ENCODE measurements around the gene KCNA3. TPM values are rescaled to one million over a fixed set of nuclear protein-coding genes. Genes with fewer than 3 reads are reported as not detected.

KCNA3 gene
- total RNA-seq, 2 donors from 2014 or later: 23.5 to 48.3 TPM

GRCh38 chr1:110697606-110698005 lies 22.9 kb upstream of the KCNA3 start:
- H3K36me3 Mint-ChIP-seq (ENCODE audit: insufficient read depth in 2 of 2): no peaks in the 10 kb centered on the region
- no peak overlapping the region for H3K4me3 Mint-ChIP-seq
- peaks cover 4% of the 10 kb centered on the region for H3K4me1 Mint-ChIP-seq (ENCODE audit: low read depth)
- H3K27ac Mint-ChIP-seq: no peak overlapping the region
- DNase-seq (no peak), ATAC-seq (replicated peaks in 1 of 2) (no peak)
- peaks cover 0 to 1% of the 10 kb centered on the region in 2 donors for H3K9me3 Mint-ChIP-seq
- H3K27me3 Mint-ChIP-seq (ENCODE audit: low read depth): peaks cover 4% of the 10 kb centered on the region

GRCh38 chr1:110696818-110697217 lies 22.1 kb upstream of the KCNA3 start:
- Mint-ChIP-seq H3K27me3 (ENCODE audit: low read depth) (peaks cover 7% of the 10 kb centered on the region), H3K36me3 (ENCODE audit: insufficient read depth in 2 of 2) (no peaks in the 10 kb centered on the region)
- no peak for ATAC-seq (replicated peaks in 1 of 2)

GRCh38 chr1:110690709-110691365 lies 16.1 kb upstream of the KCNA3 start:
- DNase-seq (no peak), ATAC-seq (replicated peaks in 1 of 2) (no peak)
- Mint-ChIP-seq H3K27me3 (ENCODE audit: low read depth) (peaks cover 7% of the 10 kb centered on the region), H3K4me1 (ENCODE audit: low read depth) (no peaks in the 10 kb centered on the region), H3K9me3 (no peaks in the 10 kb centered on the region), H3K27ac (no peak overlapping the region), H3K4me3 (no peak overlapping the region), H3K36me3 (ENCODE audit: insufficient read depth in 2 of 2) (no peaks in the 10 kb centered on the region)

More at GRCh38 chr1:110696818-110697217, 22.1 kb upstream of the KCNA3 start:
- H3K4me1 Mint-ChIP-seq (ENCODE audit: low read depth): peaks cover 4% of the 10 kb centered on the region
- no peak for DNase-seq
- H3K27ac Mint-ChIP-seq: no peak overlapping the region
- peaks cover 0 to 1% of the 10 kb centered on the region in 2 donors for H3K9me3 Mint-ChIP-seq
- no peak overlapping the region for H3K4me3 Mint-ChIP-seq

GRCh38 chr1:110689868-110690267 lies 15.1 kb upstream of the KCNA3 start:
- no peaks in the 10 kb centered on the region for H3K9me3 Mint-ChIP-seq
- no peaks in the 10 kb centered on the region for H3K36me3 Mint-ChIP-seq (ENCODE audit: insufficient read depth in 2 of 2)
- no peak overlapping the region for H3K4me3 Mint-ChIP-seq
- ATAC-seq (replicated peaks in 1 of 2) (no peak), DNase-seq (no peak)
- H3K27me3 Mint-ChIP-seq (ENCODE audit: low read depth): peaks cover 7% of the 10 kb centered on the region
- H3K4me1 Mint-ChIP-seq (ENCODE audit: low read depth): no peaks in the 10 kb centered on the region
- no peak overlapping the region for H3K27ac Mint-ChIP-seq

- Mint-ChIP-seq H3K36me3 (ENCODE audit: insufficient read depth in 2 of 2) (no peaks in the 10 kb centered on the region), H3K4me3 (no peak overlapping the region), H3K4me1 (ENCODE audit: low read depth) (peaks cover 8% of the 10 kb centered on the region), H3K9me3 (no peaks in the 10 kb centered on the region), H3K27me3 (ENCODE audit: low read depth) (peaks cover 7% of the 10 kb centered on the region), H3K27ac (no peak overlapping the region)
- DNase-seq: no peak
- ATAC-seq (replicated peaks in 1 of 2): no peak
These were observed 13.8 kb upstream of the KCNA3 start for GRCh38 chr1:110688514-110688913.

GRCh38 chr1:110687250-110687649 lies 12.5 kb upstream of the KCNA3 start:
- Mint-ChIP-seq H3K27ac (no peak overlapping the region), H3K36me3 (ENCODE audit: insufficient read depth in 2 of 2) (no peaks in the 10 kb centered on the region), H3K4me3 (no peak overlapping the region), H3K9me3 (no peaks in the 10 kb centered on the region), H3K27me3 (ENCODE audit: low read depth) (no peaks in the 10 kb centered on the region), H3K4me1 (ENCODE audit: low read depth) (peaks cover 8% of the 10 kb centered on the region)
- no peak for DNase-seq
- ATAC-seq (replicated peaks in 1 of 2): no peak

- Mint-ChIP-seq H3K4me3 (no peak overlapping the region), H3K27me3 (ENCODE audit: low read depth) (no peaks in the 10 kb centered on the region), H3K9me3 (no peaks in the 10 kb centered on the region), H3K27ac (no peak overlapping the region), H3K4me1 (ENCODE audit: low read depth) (peaks cover 8% of the 10 kb centered on the region), H3K36me3 (ENCODE audit: insufficient read depth in 2 of 2) (no peaks in the 10 kb centered on the region)
- ATAC-seq (replicated peaks in 1 of 2): no peak
- peak in 1 of 2 donors; percentile 4 for DNase-seq
These were observed 11.4 kb upstream of the KCNA3 start for GRCh38 chr1:110686188-110686587.

- Mint-ChIP-seq H3K27me3 (ENCODE audit: low read depth) (no peaks in the 10 kb centered on the region), H3K9me3 (peaks cover 0 to 2% of the 10 kb centered on the region in 2 donors), H3K4me1 (ENCODE audit: low read depth) (peaks cover 8% of the 10 kb centered on the region), H3K4me3 (no peak overlapping the region), H3K27ac (no peak overlapping the region), H3K36me3 (ENCODE audit: insufficient read depth in 2 of 2) (no peaks in the 10 kb centered on the region)
- DNase-seq (no peak), ATAC-seq (replicated peaks in 1 of 2) (peak; percentile 50 to 73)
These were observed 9.8 kb upstream of the KCNA3 start for GRCh38 chr1:110684491-110684890.

GRCh38 chr1:110682898-110683297 lies 8.2 kb upstream of the KCNA3 start:
- Mint-ChIP-seq H3K36me3 (ENCODE audit: insufficient read depth in 2 of 2) (no peaks in the 10 kb centered on the region), H3K9me3 (peaks cover 0 to 2% of the 10 kb centered on the region in 2 donors), H3K4me3 (no peak overlapping the region), H3K27ac (no peak overlapping the region), H3K27me3 (ENCODE audit: low read depth) (no peaks in the 10 kb centered on the region), H3K4me1 (ENCODE audit: low read depth) (peaks cover 8% of the 10 kb centered on the region)
- ATAC-seq (replicated peaks in 1 of 2): no peak
- DNase-seq: no peak

- Mint-ChIP-seq H3K27me3 (ENCODE audit: low read depth) (no peaks in the 10 kb centered on the region), H3K9me3 (peaks cover 0 to 2% of the 10 kb centered on the region in 2 donors), H3K36me3 (ENCODE audit: insufficient read depth in 2 of 2) (no peaks in the 10 kb centered on the region), H3K4me3 (no peak overlapping the region), H3K4me1 (ENCODE audit: low read depth) (peaks cover 16% of the 10 kb centered on the region), H3K27ac (no peak overlapping the region)
- DNase-seq: no peak
- no peak for ATAC-seq (replicated peaks in 1 of 2)
These were observed 5.4 kb upstream of the KCNA3 start for GRCh38 chr1:110680036-110680735.

- Mint-ChIP-seq H3K27ac (no peak overlapping the region), H3K36me3 (ENCODE audit: insufficient read depth in 2 of 2) (peaks cover 12 to 13% of the 10 kb centered on the region in 2 donors), H3K9me3 (peaks cover 0 to 2% of the 10 kb centered on the region in 2 donors), H3K4me3 (no peak overlapping the region), H3K4me1 (ENCODE audit: low read depth) (peaks cover 13% of the 10 kb centered on the region), H3K27me3 (ENCODE audit: low read depth) (no peaks in the 10 kb centered on the region)
- ATAC-seq (replicated peaks in 1 of 2) (no peak), DNase-seq (no peak)
These were observed 2.8 kb upstream of the KCNA3 start for GRCh38 chr1:110677526-110677925.

GRCh38 chr1:110676970-110677369 lies 2.2 kb upstream of the KCNA3 start:
- Mint-ChIP-seq H3K36me3 (ENCODE audit: insufficient read depth in 2 of 2) (peaks cover 18% of the 10 kb centered on the region in 2 donors), H3K9me3 (peaks cover 0 to 2% of the 10 kb centered on the region in 2 donors), H3K27me3 (ENCODE audit: low read depth) (no peaks in the 10 kb centered on the region), H3K27ac (no peak overlapping the region), H3K4me3 (no peak overlapping the region), H3K4me1 (ENCODE audit: low read depth) (peaks cover 19% of the 10 kb centered on the region)
- DNase-seq (no peak), ATAC-seq (replicated peaks in 1 of 2) (no peak)

- H3K36me3 Mint-ChIP-seq (ENCODE audit: insufficient read depth in 2 of 2): peaks cover 24 to 26% of the 10 kb centered on the region in 2 donors
- DNase-seq (no peak), ATAC-seq (replicated peaks in 1 of 2) (no peak)
- peak overlapping the region; percentile 76 to 89 for H3K4me3 Mint-ChIP-seq
- no peaks in the 10 kb centered on the region for H3K9me3 Mint-ChIP-seq
- H3K4me1 Mint-ChIP-seq (ENCODE audit: low read depth): peaks cover 34% of the 10 kb centered on the region
- no peaks in the 10 kb centered on the region for H3K27me3 Mint-ChIP-seq (ENCODE audit: low read depth)
- peak overlapping the region; percentile 72 for H3K27ac Mint-ChIP-seq
These were observed 486 bp upstream of the KCNA3 start for GRCh38 chr1:110675060-110675791.
